OCI-LY3 (cell line): ENCODE results near the gene SERAC1.

Experiments used
- CTCF ChIP-seq: fragments of 200-600, 300-600 bp; sonication (generic); IDR thresholded peaks from 2 replicates; pipeline ENCODE4 v1.5.1; 2014; ENCODE audit warnings: antibody characterized with exemption, low read length, low read depth
- EZH2phosphoT487 ChIP-seq: fragments of 200-600 bp; shearing (Covaris generic); IDR thresholded peaks from 2 replicates; pipeline ENCODE4 v1.6.1; 2018; ENCODE audit warnings: antibody characterized with exemption, mixed run types, low read depth

GRCh38 chr6:158198461-158198860 is 30.4 kb upstream of the SERAC1 start:
- TF ChIP-seq CTCF (no peak), EZH2phosphoT487 (no peak)
